HFFc6 (cell line): ENCODE measurements around the gene MYO1H. TPM values are rescaled to one million over a fixed set of nuclear protein-coding genes. Genes with fewer than 3 reads are reported as not detected.

Source experiments
- DNase-seq: peaks from one replicate; pipeline ENCODE4 v3.0.0-alpha.2; 2018
- H3K27ac Mint-ChIP-seq: 2 replicates; pipeline ENCODE4 v1.8.0; 2020; ENCODE audit warnings: mild to moderate bottlenecking, mixed read lengths
- H3K27me3 Mint-ChIP-seq: 2 replicates; pipeline ENCODE4 v1.8.0; 2021; ENCODE audit warnings: mild to moderate bottlenecking, moderate library complexity, mixed read lengths; ENCODE audit not compliant: insufficient read depth
- H3K36me3 Mint-ChIP-seq: 2 replicates; pipeline ENCODE4 v1.8.0; 2021; ENCODE audit warnings: low read depth, mixed read lengths
- H3K4me1 Mint-ChIP-seq: 2 replicates; pipeline ENCODE4 v1.8.0; 2020; ENCODE audit warnings: low read depth, mixed read lengths
- H3K4me3 Mint-ChIP-seq: 2 replicates; pipeline ENCODE4 v1.8.0; 2020; ENCODE audit warnings: mild to moderate bottlenecking, moderate library complexity, mixed read lengths
- H3K9me3 Mint-ChIP-seq: 2 replicates; pipeline ENCODE4 v1.8.0; 2020; ENCODE audit warnings: mild to moderate bottlenecking, mixed read lengths
- CTCF ChIP-seq: fragments of 200-600 bp; sonication (generic); IDR thresholded peaks from 2 replicates; pipeline ENCODE4 v1.5.0; 2021; ENCODE audit warnings: antibody characterized with exemption, mild to moderate bottlenecking
- total RNA-seq, 6 experiments: library from RNA; stranded (reverse); fragmentation: NEBNext Ultra II Directional; extraction: Animal tissue kit (Norgen Biotek cat#: 25700); gene quantifications; 2 replicates in 1 of 6; 3 replicates in 5 of 6; pipeline ENCODE4 v1.2.3, GENCODE V29; 2021

The MYO1H gene
- total RNA-seq, 6 experiments from 2014 or later, result not detected

DNA sequence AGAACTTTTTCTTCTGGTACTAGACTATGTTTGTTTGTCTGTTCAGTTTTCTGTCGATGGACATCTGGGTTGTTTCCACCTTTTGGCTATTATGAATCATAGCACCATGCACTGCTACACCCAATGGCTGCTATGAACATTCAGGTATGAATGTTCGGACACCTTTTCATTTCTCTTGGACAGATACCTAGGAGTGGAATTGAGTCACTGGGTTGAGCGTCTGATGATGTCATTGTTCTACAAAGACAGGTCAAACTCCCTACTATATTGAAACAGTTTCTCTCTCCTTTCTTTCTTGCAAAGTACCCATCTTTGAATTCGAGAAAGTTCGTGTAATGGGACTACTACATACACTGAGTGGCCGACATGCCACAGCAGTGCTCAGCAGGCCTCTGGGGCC is 84.7 kb downstream of the MYO1H start:
- Mint-ChIP-seq H3K27me3 (peaks cover 5% of the 10 kb centered on the region), H3K4me1 (no peaks in the 10 kb centered on the region), H3K27ac (no peak overlapping the region), H3K36me3 (no peaks in the 10 kb centered on the region), H3K9me3 (no peaks in the 10 kb centered on the region), H3K4me3 (no peak overlapping the region)
- no peak for TF ChIP-seq CTCF
- DNase-seq, result no peak

DNA sequence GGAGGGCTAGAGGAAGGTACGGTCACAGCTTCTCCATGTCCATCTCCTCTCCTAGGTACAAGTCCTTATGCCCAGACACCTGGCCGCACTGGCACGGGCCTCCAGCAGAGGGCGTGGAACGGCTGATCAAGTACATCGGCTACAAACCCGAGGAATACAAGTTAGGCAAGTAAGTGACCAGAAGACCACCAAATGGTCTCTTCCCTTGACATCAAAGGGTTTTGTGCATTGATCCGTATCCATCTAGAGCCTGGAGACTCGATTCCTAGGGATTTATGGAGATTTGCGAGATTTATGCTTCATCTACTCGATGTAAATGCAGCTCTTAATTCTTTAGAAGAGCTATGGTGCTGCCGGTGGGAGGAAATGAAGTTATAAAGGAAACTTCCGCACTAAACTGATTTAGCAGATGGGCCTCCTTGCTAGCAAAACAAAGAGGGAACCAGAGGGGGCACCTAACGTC is 85.2 kb downstream of the MYO1H start:
- H3K27ac Mint-ChIP-seq, result no peak overlapping the region
- DNase-seq, result peak; percentile 61
- H3K4me3 Mint-ChIP-seq, result no peak overlapping the region
- no peaks in the 10 kb centered on the region for H3K9me3 Mint-ChIP-seq
- H3K36me3 Mint-ChIP-seq, result no peaks in the 10 kb centered on the region
- H3K27me3 Mint-ChIP-seq, result peaks cover 5% of the 10 kb centered on the region
- TF ChIP-seq CTCF, result peak; percentile 86
- H3K4me1 Mint-ChIP-seq, result no peaks in the 10 kb centered on the region

DNA sequence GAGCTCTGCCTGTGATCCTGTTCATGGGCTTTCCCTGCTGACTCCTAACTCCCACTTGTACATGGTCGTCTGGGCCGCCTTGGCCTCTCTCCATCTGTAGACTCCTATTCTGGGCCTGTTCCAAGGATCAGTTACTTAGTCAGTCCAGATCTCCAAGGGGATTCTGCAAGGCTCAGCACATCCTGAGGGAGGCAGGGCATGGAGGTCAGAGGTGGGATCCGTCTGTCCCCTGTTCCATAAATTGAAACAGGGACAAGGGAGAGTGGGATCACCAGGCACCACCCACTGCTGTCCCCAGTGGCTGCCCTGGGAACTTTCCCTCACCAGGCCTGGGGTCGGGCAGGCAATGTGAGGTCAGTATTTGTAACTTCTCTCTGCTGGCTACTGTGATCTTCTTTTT is 85.9 kb downstream of the MYO1H start:
- peak; percentile 63; the same call in 1 of the 2 replicates for TF ChIP-seq CTCF
- no peak overlapping the region for H3K4me3 Mint-ChIP-seq
- H3K9me3 Mint-ChIP-seq, result no peaks in the 10 kb centered on the region
- H3K27me3 Mint-ChIP-seq, result peaks cover 6% of the 10 kb centered on the region
- peaks cover 4% of the 10 kb centered on the region; the same call in 1 of the 2 replicates for H3K36me3 Mint-ChIP-seq
- H3K4me1 Mint-ChIP-seq, result no peaks in the 10 kb centered on the region
- H3K27ac Mint-ChIP-seq, result no peak overlapping the region
- DNase-seq, result no peak

DNA sequence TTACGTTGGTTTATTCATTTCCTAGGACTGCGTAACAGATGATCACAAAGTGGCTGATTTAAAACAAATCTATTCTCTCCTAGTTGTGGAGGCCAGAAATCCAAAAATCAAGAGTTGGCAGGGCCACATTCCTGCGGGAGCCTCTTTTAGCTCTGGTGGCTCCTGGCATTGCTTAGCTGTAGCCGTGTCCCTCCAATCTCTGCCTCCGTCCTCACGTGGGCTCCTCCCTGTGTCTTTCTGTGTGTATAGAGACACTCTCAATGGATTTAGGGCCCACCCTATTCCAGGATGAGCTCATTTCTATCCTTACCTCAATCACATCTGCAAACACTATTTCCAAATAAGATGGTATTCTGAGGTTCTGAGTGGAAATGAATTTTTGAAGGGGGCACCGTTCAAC is 86.9 kb downstream of the MYO1H start:
- Mint-ChIP-seq H3K4me3 (no peak overlapping the region), H3K36me3 (peaks cover 4% of the 10 kb centered on the region; the same call in 1 of the 2 replicates), H3K27ac (no peak overlapping the region), H3K4me1 (no peaks in the 10 kb centered on the region), H3K9me3 (no peaks in the 10 kb centered on the region), H3K27me3 (peaks cover 6% of the 10 kb centered on the region)
- no peak for DNase-seq
- TF ChIP-seq CTCF, result no peak

GRCh38 chr12:109435428-109436187 is 87.9 kb downstream of the MYO1H start:
- no peak for TF ChIP-seq CTCF
- Mint-ChIP-seq H3K4me3 (no peak overlapping the region), H3K4me1 (0 out of 2 replicates have a peak, but pooled peaks cover 6% of the 10 kb centered on the region), H3K9me3 (no peaks in the 10 kb centered on the region), H3K36me3 (peaks cover 4% of the 10 kb centered on the region; the same call in 1 of the 2 replicates), H3K27me3 (peaks cover 6% of the 10 kb centered on the region), H3K27ac (no peak overlapping the region)
- DNase-seq, result no peak
